NK-92 treated with Interleukin-12 subunit alpha and Interleukin-12 subunit beta, amount 100 ng/mL, for 24 hours (cell line): Measurements from ENCODE around the gene KRTAP4-9.
"Not testable (repeated sequence)": the region's sequence is repeated elsewhere in the genome, so short reads cannot be mapped to it uniquely, and the experiment has no call there.

ENCODE experiments used
- DNase-seq: peaks from one replicate; lab custom pipeline; 2025; lab: John Stamatoyannopoulos, UW

The KRTAP4-9 gene

DNA sequence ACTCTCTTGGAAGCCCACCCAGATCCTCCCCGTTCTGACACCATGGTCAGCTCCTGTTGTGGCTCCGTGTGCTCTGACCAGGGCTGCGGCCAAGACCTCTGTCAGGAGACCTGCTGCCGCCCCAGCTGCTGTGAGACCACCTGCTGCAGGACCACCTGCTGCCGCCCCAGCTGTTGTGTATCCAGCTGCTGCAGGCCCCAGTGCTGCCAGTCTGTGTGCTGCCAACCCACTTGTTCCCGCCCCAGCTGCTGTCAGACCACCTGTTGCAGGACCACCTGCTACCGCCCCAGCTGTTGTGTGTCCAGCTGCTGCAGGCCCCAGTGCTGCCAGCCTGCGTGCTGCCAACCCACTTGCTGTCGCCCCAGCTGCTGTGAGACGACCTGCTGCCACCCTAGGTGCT is at the start of gene KRTAP4-9:
Gene KRTAP4-9, plus strand, starts transcription at position 43 of the 400 bp plus-strand sequence. Its CDS starts 0 bp downstream, at position 43.
- DNase-seq, result not testable (repeated sequence)

- no peak for DNase-seq
Measured at GRCh38 chr17:41057547-41057946, 47.6 kb upstream of the KRTAP4-9 start.

- DNase-seq, result no peak
Measured at GRCh38 chr17:41058741-41059140, 46.4 kb upstream of the KRTAP4-9 start.

GRCh38 chr17:41059276-41060051 is 45.7 kb upstream of the KRTAP4-9 start:
- not testable (repeated sequence) for DNase-seq

DNA sequence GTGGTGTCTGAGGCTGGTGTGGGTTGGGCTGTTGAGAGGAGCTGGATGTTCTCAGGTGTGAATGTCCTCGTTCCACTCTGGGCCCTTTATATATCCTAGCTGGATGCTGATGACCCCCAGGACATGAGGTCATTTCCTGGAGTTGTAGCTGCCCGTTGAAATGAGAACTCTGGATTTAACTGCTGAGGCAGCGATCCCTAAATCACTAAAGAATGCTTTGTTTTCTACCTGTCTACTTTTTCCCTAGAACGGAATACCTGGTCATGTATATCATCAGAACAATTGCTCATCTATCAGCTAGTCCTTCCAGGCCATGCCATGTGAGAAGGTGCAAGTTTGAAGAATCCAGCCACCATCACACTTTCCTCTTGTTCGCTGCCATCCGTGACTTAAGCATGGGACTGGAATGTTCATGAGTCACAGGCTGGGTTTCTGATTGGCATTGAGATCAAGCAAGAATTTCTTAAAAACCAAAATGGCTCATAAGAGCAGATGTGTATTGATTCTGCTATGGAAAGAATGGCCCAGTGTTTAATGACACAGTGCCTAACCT is 45.1 kb upstream of the KRTAP4-9 start, which contains the start of gene KRTAP2-3:
Gene KRTAP2-3, minus strand, starts transcription at position 63 of the 553 bp plus-strand sequence. CDS start 64 bp downstream, outside the sequence.
- no peak for DNase-seq

DNA sequence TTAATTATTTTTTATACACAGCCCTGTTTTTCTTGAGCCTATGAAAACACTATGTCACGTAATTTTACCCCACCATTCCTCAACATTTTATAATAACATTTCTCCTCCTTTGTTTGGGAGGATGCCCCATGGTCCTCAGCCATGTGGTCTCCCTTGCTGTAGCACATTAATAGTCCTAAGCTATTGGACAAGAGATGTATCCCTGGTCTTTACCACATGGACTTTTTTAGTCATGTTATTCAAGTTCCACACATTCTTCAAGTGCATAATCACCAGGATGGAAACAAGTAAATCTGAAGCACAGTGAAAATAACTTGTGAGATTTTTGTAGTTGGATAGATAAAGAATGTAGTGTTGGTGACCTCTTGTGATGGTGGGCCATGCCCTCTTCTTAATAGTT is 43.2 kb upstream of the KRTAP4-9 start:
- no peak for DNase-seq

DNA sequence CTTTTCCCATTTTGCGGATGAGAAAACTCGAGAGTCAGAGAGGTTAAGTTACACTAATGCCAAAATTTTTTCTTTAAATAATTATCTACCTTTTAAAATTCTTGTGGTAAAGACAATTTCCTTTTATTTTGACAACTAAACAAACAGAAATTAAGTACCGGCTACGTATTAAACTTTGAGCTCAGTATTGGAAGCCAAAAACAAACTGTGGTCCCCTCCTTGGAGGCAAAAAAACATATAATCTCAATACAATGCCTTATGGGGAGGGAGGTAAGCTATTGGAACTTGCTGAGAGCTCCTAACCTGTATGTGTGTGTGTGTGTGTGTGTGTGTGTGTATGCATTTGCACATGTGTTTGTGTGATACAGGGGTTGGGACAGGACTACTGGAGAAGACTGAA is 41.7 kb upstream of the KRTAP4-9 start:
- DNase-seq, result no peak

DNA sequence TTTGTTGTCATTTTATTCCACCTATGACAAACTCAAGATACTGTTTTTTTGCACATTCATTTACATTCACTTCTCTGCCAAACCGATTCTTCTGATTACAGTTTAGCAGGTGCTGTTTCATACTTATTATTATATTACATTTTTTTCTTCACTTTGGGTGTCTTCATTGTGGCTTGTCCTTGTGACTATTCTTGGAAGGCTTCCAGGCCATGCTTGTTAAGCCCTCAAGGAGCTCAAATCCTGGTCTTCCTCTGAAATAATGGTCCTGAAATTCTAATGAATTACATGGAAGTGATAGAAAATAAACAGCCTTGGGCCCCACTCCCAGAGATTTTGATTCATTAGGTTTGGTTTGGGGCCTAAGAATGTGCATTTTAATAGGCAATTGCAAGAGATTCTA is 40.9 kb upstream of the KRTAP4-9 start:
- DNase-seq, result no peak

- DNase-seq, result not testable (repeated sequence)
Measured at GRCh38 chr17:41065016-41065689, 40.0 kb upstream of the KRTAP4-9 start.

DNA sequence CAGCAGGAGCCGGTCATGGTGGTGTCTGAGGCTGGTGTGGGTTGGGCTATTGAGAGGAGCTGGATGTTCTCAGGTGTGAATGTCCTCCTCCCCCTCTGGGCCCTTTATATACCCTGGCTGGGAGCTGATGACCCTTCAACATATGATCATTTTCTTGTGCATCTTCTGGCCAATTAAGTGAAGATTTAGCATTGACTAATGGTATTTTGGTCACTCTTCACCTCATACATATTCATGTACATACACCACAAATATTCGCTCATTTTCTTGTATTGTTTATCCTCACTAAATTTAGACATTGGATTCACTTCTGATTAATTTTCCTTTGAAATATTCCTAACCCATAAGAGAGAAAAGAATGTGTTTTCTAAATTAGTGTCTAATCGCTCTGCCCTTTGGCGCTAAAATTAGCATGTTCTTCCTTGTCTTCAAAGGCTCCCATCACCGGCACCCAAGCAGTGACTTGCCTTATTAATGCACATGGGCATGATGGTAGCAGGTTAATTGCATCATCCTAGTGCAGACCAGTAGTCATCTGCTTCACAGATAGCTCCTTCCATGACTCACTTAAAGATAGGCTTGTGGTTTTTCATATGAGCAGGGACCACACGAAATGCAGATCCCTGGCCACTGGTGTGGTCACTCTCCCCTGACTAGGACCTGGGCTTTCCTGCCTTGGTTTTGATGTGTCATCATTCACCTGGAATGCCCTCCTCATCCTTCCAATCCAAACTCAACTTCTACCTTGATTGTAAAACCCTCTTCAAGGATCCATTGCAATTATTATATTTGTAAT is 39.2 kb upstream of the KRTAP4-9 start, which contains the start of gene KRTAP2-4:
Gene KRTAP2-4, minus strand, starts transcription at position 51 of the 796 bp plus-strand sequence. Its CDS starts 34 bp downstream, at position 17.
- no peak for DNase-seq

GRCh38 chr17:41067281-41067680 is 37.9 kb upstream of the KRTAP4-9 start:
- no peak for DNase-seq

GRCh38 chr17:41069031-41069430 is 36.2 kb upstream of the KRTAP4-9 start:
- no peak for DNase-seq

GRCh38 chr17:41071606-41072360 is 33.4 kb upstream of the KRTAP4-9 start:
- no peak for DNase-seq

GRCh38 chr17:41073676-41074075 is 31.5 kb upstream of the KRTAP4-9 start:
- no peak for DNase-seq

- DNase-seq, result no peak
Measured at GRCh38 chr17:41076788-41077187, 28.4 kb upstream of the KRTAP4-9 start.

DNA sequence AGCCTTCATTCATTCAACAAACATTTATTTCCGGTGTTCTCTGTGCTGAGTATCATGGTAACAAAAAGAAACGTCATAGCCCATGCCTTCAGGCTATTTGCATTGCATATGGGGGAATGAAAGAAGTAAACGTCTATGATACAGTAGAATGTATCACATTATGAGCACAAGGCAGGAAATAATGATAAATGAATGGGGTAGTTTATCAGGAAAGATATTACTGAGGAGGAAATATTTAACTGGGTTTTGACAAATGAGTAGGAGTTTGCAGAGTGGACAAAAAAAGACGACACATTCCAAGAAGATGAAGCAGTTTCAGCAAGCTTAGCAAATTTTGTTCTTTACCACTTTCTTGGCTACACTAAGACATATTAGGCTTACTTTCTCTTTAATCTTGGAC is 22.6 kb upstream of the KRTAP4-9 start:
- DNase-seq, result no peak

- DNase-seq, result not testable (repeated sequence)
Measured at GRCh38 chr17:41083427-41083826, 21.8 kb upstream of the KRTAP4-9 start.

- DNase-seq, result not testable (repeated sequence)
Measured at GRCh38 chr17:41084100-41084856, 20.9 kb upstream of the KRTAP4-9 start, which contains the start of gene KRTAP4-7. TSS of gene KRTAP4-7 (plus strand) at chr17:41084150. CDS start at chr17:41084207, 57 bp downstream.

- DNase-seq, result not testable (repeated sequence)
Measured at GRCh38 chr17:41088760-41089352, 16.3 kb upstream of the KRTAP4-9 start.

DNA sequence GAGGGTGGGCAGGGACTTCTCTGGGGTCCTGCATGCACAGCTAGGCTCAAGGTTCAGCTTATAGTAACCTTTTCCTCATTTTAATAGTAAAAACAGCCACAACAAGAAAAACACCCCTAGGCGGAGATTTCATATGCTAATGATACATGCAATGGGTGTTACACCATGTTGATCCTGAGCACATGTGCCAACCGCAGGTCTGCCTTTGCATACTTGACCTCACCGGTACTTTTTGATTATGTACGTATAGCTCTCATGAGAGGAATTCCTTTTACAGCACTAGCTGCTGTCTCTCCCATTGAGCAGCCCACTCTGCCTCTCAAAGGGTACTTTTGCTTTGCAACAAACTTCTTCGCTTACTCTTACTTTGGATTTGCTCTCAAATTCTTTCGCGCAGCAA is 9.1 kb upstream of the KRTAP4-9 start:
- no peak for DNase-seq
